IMR-90 (cell line): ENCODE data around the gene TRAPPC5. TPM values are rescaled to one million over a fixed set of nuclear protein-coding genes. Genes with fewer than 3 reads are reported as not detected.
A peak's percentile ranks its signal among the peaks of the same experiment; 100 is the strongest.

Experiments used
- ATAC-seq: fragments of 200-7000 bp; cut with Tn5 transposase; 2 replicates; pipeline ENCODE4 v1.9.1; 2020; ENCODE audit warnings: low read depth, mild to moderate bottlenecking, moderate library complexity
- BruUV-seq: library from RNA; stranded (reverse); fragments of 400-500 nt; replicated peaks from 2 replicates; lab custom pipeline; 2021; lab: Mats Ljungman, UMichigan
- CTCF ChIA-PET: fragments of 300-600 bp; formaldehyde crosslinking; extraction: SDS; loops from one replicate; lab custom pipeline; 2021; ENCODE audit warnings: antibody characterized with exemption; lab: Yijun Ruan, JAX
- POLR2A ChIA-PET: fragments of 300-600 bp; sonication (Branson Sonifier 250); formaldehyde crosslinking; loops from one replicate; lab custom pipeline; 2022; ENCODE audit warnings: antibody characterized with exemption; ENCODE audit not compliant: unreplicated experiment; lab: Charles Lee
- DNase-seq: peaks from one replicate; pipeline ENCODE4 v3.0.0; 2013
- H2AFZ ChIP-seq: replicated peaks from 2 replicates; pipeline ENCODE3; 2013; ENCODE audit warnings: low read length, mild to moderate bottlenecking; ENCODE audit not compliant: poor library complexity
- H2AK5ac ChIP-seq: 2 replicates; pipeline ENCODE4 v1.6.1; 2013; ENCODE audit warnings: low read depth, low read length, inconsistent platforms
- H2AK9ac ChIP-seq: replicated peaks from 2 replicates; pipeline ENCODE3; 2013; ENCODE audit warnings: mild to moderate bottlenecking, low read depth, low read length, moderate library complexity; ENCODE audit not compliant: poor library complexity
- H2BK120ac ChIP-seq: 2 replicates; pipeline ENCODE4 v1.6.1; 2013; ENCODE audit warnings: low read depth, low read length, inconsistent platforms
- H2BK15ac ChIP-seq: 3 replicates; pipeline ENCODE4 v1.6.1; 2013; ENCODE audit warnings: low read depth, low read length, inconsistent platforms
- H2BK20ac ChIP-seq: 2 replicates; pipeline ENCODE4 v1.6.1; 2013; ENCODE audit warnings: low read depth, mild to moderate bottlenecking, inconsistent platforms, low read length, moderate library complexity
- H2BK5ac ChIP-seq: 2 replicates; pipeline ENCODE4 v1.6.1; 2013; ENCODE audit warnings: mild to moderate bottlenecking, low read depth, low read length, inconsistent platforms; ENCODE audit not compliant: poor library complexity, severe bottlenecking
- H3K14ac ChIP-seq: replicated peaks from 2 replicates; pipeline ENCODE4 v1.6.1; 2013; ENCODE audit warnings: low read depth, low read length, inconsistent platforms
- H3K18ac ChIP-seq: 2 replicates; pipeline ENCODE4 v1.6.1; 2013; ENCODE audit warnings: low read depth, low read length, control low read depth
- H3K23ac ChIP-seq: 2 replicates; pipeline ENCODE4 v1.6.1; 2013; ENCODE audit warnings: low read depth, low read length, inconsistent platforms
- H3K27ac ChIP-seq: 2 replicates; pipeline ENCODE4 v1.5.1; 2013; ENCODE audit warnings: mild to moderate bottlenecking, control low read depth, low read length; ENCODE audit not compliant: insufficient read depth
- H3K27me3 ChIP-seq: 2 replicates; pipeline ENCODE4 v1.6.1; 2013; ENCODE audit warnings: low read length; ENCODE audit not compliant: control insufficient read depth, insufficient read depth
- H3K36me3 ChIP-seq: 2 replicates; pipeline ENCODE4 v1.6.1; 2013; ENCODE audit warnings: low read length, mixed read lengths; ENCODE audit not compliant: control insufficient read depth, insufficient read depth
- H3K4ac ChIP-seq: 2 replicates; pipeline ENCODE4 v1.6.1; 2013; ENCODE audit warnings: low read depth, low read length, inconsistent platforms
- H3K4me1 ChIP-seq: 2 replicates; pipeline ENCODE4 v1.6.1; 2013; ENCODE audit warnings: low read length, mixed read lengths; ENCODE audit not compliant: control insufficient read depth, insufficient read depth
- H3K4me2 ChIP-seq: 2 replicates; pipeline ENCODE4 v1.6.1; 2013; ENCODE audit warnings: low read depth, mild to moderate bottlenecking, control low read depth, low read length, moderate library complexity
- H3K4me3 ChIP-seq: 2 replicates; pipeline ENCODE4 v1.5.1; 2013; ENCODE audit warnings: low read depth, mild to moderate bottlenecking, control low read depth, low read length, moderate library complexity; ENCODE audit not compliant: insufficient read depth
- H3K56ac ChIP-seq: 2 replicates; pipeline ENCODE4 v1.6.1; 2013; ENCODE audit warnings: low read length, inconsistent platforms; ENCODE audit not compliant: insufficient read depth; ENCODE audit errors: extremely low read depth
- H3K79me1 ChIP-seq, 2 experiments: 2 replicates each; pipeline ENCODE4 v1.6.1; 2013; ENCODE audit warnings: low read length in 2 of 2, inconsistent platforms in 1 of 2, low read depth in 1 of 2
- H3K9ac ChIP-seq: 2 replicates; pipeline ENCODE4 v1.6.1; 2013; ENCODE audit warnings: low read depth, low read length, control low read depth
- H3K9me1 ChIP-seq: 2 replicates; pipeline ENCODE4 v1.6.1; 2013; ENCODE audit warnings: low read length, inconsistent platforms; ENCODE audit not compliant: insufficient read depth
- H3K9me3 ChIP-seq: 2 replicates; pipeline ENCODE4 v1.6.1; 2013; ENCODE audit warnings: low read length; ENCODE audit not compliant: control insufficient read depth, insufficient read depth
- H4K20me1 ChIP-seq: 2 replicates; pipeline ENCODE4 v1.6.1; 2013; ENCODE audit warnings: low read length, inconsistent platforms; ENCODE audit not compliant: insufficient read depth
- H4K5ac ChIP-seq: 2 replicates; pipeline ENCODE4 v1.6.1; 2013; ENCODE audit warnings: mild to moderate bottlenecking, low read depth, low read length, control low read depth
- H4K8ac ChIP-seq, 2 experiments: 2 replicates each; pipeline ENCODE4 v1.6.1; 2013; ENCODE audit warnings: low read depth in 2 of 2, low read length in 2 of 2, control low read depth in 1 of 2, inconsistent platforms in 1 of 2
- H4K91ac ChIP-seq: 2 replicates; pipeline ENCODE4 v1.6.1; 2013; ENCODE audit warnings: low read depth, low read length, inconsistent platforms; ENCODE audit not compliant: insufficient read depth
- BHLHE40 ChIP-seq: fragments of 150-350 bp; IDR thresholded peaks from 2 replicates; pipeline ENCODE4 v1.6.1; 2016; ENCODE audit warnings: mild to moderate bottlenecking, low read depth, low read length
- CEBPB ChIP-seq: IDR thresholded peaks from 2 replicates; pipeline ENCODE4 v1.6.1; 2012; ENCODE audit warnings: low read depth, low read length, improper control_type of control experiment
- CHD1 ChIP-seq: IDR thresholded peaks from 2 replicates; pipeline ENCODE4 v1.6.1; 2012; ENCODE audit warnings: low read depth, low read length, improper control_type of control experiment
- ELK1 ChIP-seq: fragments of 150-350 bp; IDR thresholded peaks from 2 replicates; pipeline ENCODE4 v1.6.1; 2016; ENCODE audit warnings: low read depth, mild to moderate bottlenecking, low read length, moderate library complexity, borderline replicate concordance
- FOS ChIP-seq: fragments of 150-350 bp; IDR thresholded peaks from 2 replicates; pipeline ENCODE4 v1.6.1; 2016; ENCODE audit warnings: low read depth, low read length
- MAFK ChIP-seq: IDR thresholded peaks from 2 replicates; pipeline ENCODE4 v1.6.1; 2012; ENCODE audit warnings: low read depth, low read length, improper control_type of control experiment
- MAZ ChIP-seq: IDR thresholded peaks from 2 replicates; pipeline ENCODE4 v1.6.1; 2012; ENCODE audit warnings: low read depth, mild to moderate bottlenecking, low read length, improper control_type of control experiment, moderate library complexity, borderline replicate concordance
- MXI1 ChIP-seq: IDR thresholded peaks from 2 replicates; pipeline ENCODE4 v1.6.1; 2012; ENCODE audit warnings: low read depth, mild to moderate bottlenecking, low read length, moderate library complexity, borderline replicate concordance
- NFE2L2 ChIP-seq: fragments of 150-350 bp; IDR thresholded peaks from 2 replicates; pipeline ENCODE4 v1.6.1; 2016; ENCODE audit warnings: low read depth, mild to moderate bottlenecking, low read length
- POLR2A ChIP-seq: IDR thresholded peaks from 2 replicates; pipeline ENCODE4 v1.6.1; 2012; ENCODE audit warnings: mild to moderate bottlenecking, low read depth, low read length
- RAD21 ChIP-seq: IDR thresholded peaks from 2 replicates; pipeline ENCODE4 v1.6.1; 2012; ENCODE audit warnings: low read length, improper control_type of control experiment
- RCOR1 ChIP-seq: IDR thresholded peaks from 2 replicates; pipeline ENCODE4 v1.6.1; 2012; ENCODE audit warnings: mild to moderate bottlenecking, low read length, improper control_type of control experiment; ENCODE audit not compliant: insufficient replicate concordance
- RFX5 ChIP-seq: IDR thresholded peaks from 2 replicates; pipeline ENCODE4 v1.8.0; 2012; ENCODE audit warnings: low read depth, mild to moderate bottlenecking, low read length, moderate library complexity
- SMC3 ChIP-seq: fragments of 150-350 bp; IDR thresholded peaks from 2 replicates; pipeline ENCODE4 v1.6.1; 2016; ENCODE audit warnings: low read depth, mild to moderate bottlenecking, antibody characterized with exemption, low read length, moderate library complexity
- WGBS, 2 experiments: methylation state at CpG; one replicate each; pipeline versions ENCODE4 v1.1.5 to v1.1.7; 2013; ENCODE audit warnings: missing lambda C conversion rate in 2 of 2; ENCODE audit not compliant: insufficient read length in 1 of 2; ENCODE audit errors: extremely low coverage in 2 of 2; 5-methylcytosine and 5-hydroxymethylcytosine counted together
- dilution Hi-C: fragments of 300-500 bp; cut with HindIII; formaldehyde crosslinking; loops from one replicate; pipeline ENCODE4 v1.14.3; 2018; ENCODE audit warnings: low sequenced_read_pairs; ENCODE audit not compliant: unreplicated experiment
- in situ Hi-C: fragments of 300-500 bp; cut with MboI; formaldehyde crosslinking; loops from 3 replicates; pipeline ENCODE4 v1.14.3; 2019; ENCODE audit warnings: low sequenced_read_pairs, inconsistent platforms, mixed read lengths
- intact Hi-C: fragments of 100-400 bp; cut with micrococcal nuclease; formaldehyde crosslinking; loops from 2 replicates; pipeline ENCODE4 v1.10.0; 2022
- polyA plus RNA-seq, 3 experiments: library from polyadenylated mRNA; depleted of rRNA; stranded (reverse); fragments of >200 nt; gene quantifications; 2 replicates each; pipeline ENCODE4 v1.2.3, GENCODE V29; 2012; ENCODE audit warnings: low replicate concordance in 1 of 3
- total RNA-seq: library from RNA; depleted of rRNA; stranded (reverse); fragments of >200 nt; gene quantifications from 2 replicates; pipeline ENCODE4 v1.2.3, GENCODE V29; 2012
- TF ChIP-seq, protein P1 (sequence below): conservative IDR thresholded peaks from 2 replicates; pipeline ENCODE4 v1.5.1; 2012; ENCODE audit warnings: mild to moderate bottlenecking, low read depth, low read length, improper control_type of control experiment
- TF ChIP-seq, protein P2 (sequence below): fragments of 150-350 bp; IDR thresholded peaks from 2 replicates; pipeline ENCODE4 v1.6.1; 2017; ENCODE audit warnings: mild to moderate bottlenecking, antibody characterized with exemption, low read length, low read depth

TRAPPC5 gene
- total and polyA plus RNA-seq, 2 of the 4 experiments (the other 2 are of a cell fraction) = 54.7 to 109 TPM

DNA sequence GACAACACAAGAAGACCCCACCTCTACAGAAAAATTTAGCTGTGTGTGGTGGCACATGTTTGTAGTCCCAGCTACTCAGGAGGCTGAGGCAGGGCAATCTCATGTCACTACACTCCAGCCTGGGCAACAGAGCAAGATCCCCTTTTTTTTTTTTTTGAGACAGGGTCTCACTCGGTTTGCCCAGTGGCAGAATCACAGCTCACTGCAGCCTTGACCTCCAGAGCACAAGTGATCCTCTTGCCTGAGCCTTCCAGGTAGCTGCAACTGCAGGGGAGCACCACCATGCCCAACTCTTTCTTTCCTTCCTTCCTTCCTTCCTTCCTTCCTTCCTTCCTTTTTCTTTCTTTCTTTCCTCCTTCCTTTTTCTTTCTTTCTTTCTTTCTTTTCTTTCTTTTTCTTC lies 55.5 kb downstream of the TRAPPC5 start:
- no peaks in the 10 kb centered on the region for H3K36me3 ChIP-seq
- H3K9me1 ChIP-seq = no peaks in the 10 kb centered on the region
- TF ChIP-seq MAZ = no peak
- no peak for TF ChIP-seq CEBPB
- no peak for TF ChIP-seq POLR2A
- no peak for TF ChIP-seq BHLHE40
- TF ChIP-seq RAD21 = no peak
- TF ChIP-seq CHD1 = no peak
- no peak for TF ChIP-seq SMC3
- TF ChIP-seq, protein P1, sequence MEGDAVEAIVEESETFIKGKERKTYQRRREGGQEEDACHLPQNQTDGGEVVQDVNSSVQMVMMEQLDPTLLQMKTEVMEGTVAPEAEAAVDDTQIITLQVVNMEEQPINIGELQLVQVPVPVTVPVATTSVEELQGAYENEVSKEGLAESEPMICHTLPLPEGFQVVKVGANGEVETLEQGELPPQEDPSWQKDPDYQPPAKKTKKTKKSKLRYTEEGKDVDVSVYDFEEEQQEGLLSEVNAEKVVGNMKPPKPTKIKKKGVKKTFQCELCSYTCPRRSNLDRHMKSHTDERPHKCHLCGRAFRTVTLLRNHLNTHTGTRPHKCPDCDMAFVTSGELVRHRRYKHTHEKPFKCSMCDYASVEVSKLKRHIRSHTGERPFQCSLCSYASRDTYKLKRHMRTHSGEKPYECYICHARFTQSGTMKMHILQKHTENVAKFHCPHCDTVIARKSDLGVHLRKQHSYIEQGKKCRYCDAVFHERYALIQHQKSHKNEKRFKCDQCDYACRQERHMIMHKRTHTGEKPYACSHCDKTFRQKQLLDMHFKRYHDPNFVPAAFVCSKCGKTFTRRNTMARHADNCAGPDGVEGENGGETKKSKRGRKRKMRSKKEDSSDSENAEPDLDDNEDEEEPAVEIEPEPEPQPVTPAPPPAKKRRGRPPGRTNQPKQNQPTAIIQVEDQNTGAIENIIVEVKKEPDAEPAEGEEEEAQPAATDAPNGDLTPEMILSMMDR = no peak
- no peak for TF ChIP-seq MAFK
- no peak for TF ChIP-seq NFE2L2
- no peak for TF ChIP-seq RCOR1
- no peak for TF ChIP-seq ELK1
- no peak for TF ChIP-seq MXI1
- TF ChIP-seq, protein P2, sequence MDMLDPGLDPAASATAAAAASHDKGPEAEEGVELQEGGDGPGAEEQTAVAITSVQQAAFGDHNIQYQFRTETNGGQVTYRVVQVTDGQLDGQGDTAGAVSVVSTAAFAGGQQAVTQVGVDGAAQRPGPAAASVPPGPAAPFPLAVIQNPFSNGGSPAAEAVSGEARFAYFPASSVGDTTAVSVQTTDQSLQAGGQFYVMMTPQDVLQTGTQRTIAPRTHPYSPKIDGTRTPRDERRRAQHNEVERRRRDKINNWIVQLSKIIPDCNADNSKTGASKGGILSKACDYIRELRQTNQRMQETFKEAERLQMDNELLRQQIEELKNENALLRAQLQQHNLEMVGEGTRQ = no peak
- TF ChIP-seq FOS = no peak
- TF ChIP-seq RFX5 = no peak
- no CpG with 5 or more reads among the region's 1 CpG for WGBS, 2 experiments
- no peak overlapping the region for H3K23ac ChIP-seq
- no peak overlapping the region for H4K8ac ChIP-seq
- no peak overlapping the region for H3K18ac ChIP-seq
- no peak overlapping the region for H2BK20ac ChIP-seq
- no peak overlapping the region for H4K5ac ChIP-seq
- BruUV-seq = no TSS peak
- H2BK15ac ChIP-seq = no peak overlapping the region
- no peak overlapping the region for H3K4me3 ChIP-seq
- no peak overlapping the region for H4K91ac ChIP-seq
- H2AK5ac ChIP-seq = no peak overlapping the region
- H3K79me1 ChIP-seq = no peaks in the 10 kb centered on the region
- intact Hi-C loops = no loop called here
- no peak overlapping the region for H3K56ac ChIP-seq
- H2BK5ac ChIP-seq = no peak overlapping the region
- no peak for DNase-seq
- H3K4me1 ChIP-seq = no peaks in the 10 kb centered on the region
- H3K27me3 ChIP-seq = peaks cover 25% of the 10 kb centered on the region
- H4K20me1 ChIP-seq = no peaks in the 10 kb centered on the region
- peak overlapping the region; percentile 33 for H2AFZ ChIP-seq
- no peak overlapping the region for H3K4me2 ChIP-seq
- ChIA-PET POLR2A (no interaction called here), CTCF (no interaction called here)
- ATAC-seq = no peak
- no peak overlapping the region for H3K14ac ChIP-seq
- H3K27ac ChIP-seq = no peak overlapping the region
- H3K9me3 ChIP-seq = no peaks in the 10 kb centered on the region
- in situ Hi-C loops = no loop called here
- H2BK120ac ChIP-seq = no peak overlapping the region
- dilution Hi-C loops = no loop called here
- H2AK9ac ChIP-seq = no peak overlapping the region
- no peak overlapping the region for H3K9ac ChIP-seq
- no peak overlapping the region for H3K4ac ChIP-seq
